ENCODE results near the gene IL18BP.
A peak's percentile ranks its signal among the peaks of the same experiment; 100 is the strongest.

Gene IL18BP

GRCh38 chr11:71997594-71997993 is 1.1 kb upstream of the IL18BP start:
- DNase-seq: no peak

- no peak for DNase-seq
These were observed 648 bp upstream of the IL18BP start for GRCh38 chr11:71998061-71998460.

GRCh38 chr11:71999362-71999761 is 653 bp downstream of the IL18BP start:
- DNase-seq: no peak

- peak; percentile 67 for DNase-seq
These were observed 1.1 kb downstream of the IL18BP start for GRCh38 chr11:71999798-72000197.

GRCh38 chr11:72000202-72000867 is 1.6 kb downstream of the IL18BP start:
- DNase-seq: no peak

- no peak for DNase-seq
These were observed 2.6 kb downstream of the IL18BP start for GRCh38 chr11:72001285-72001684.

GRCh38 chr11:72001834-72002591 is 3.3 kb downstream of the IL18BP start:
- no peak for DNase-seq

GRCh38 chr11:72002841-72003775 is 4.4 kb downstream of the IL18BP start:
- peak; percentile 63 for DNase-seq

GRCh38 chr11:72003776-72004171 is 5.1 kb downstream of the IL18BP start:
- no peak for DNase-seq

GRCh38 chr11:72004515-72005346 is 6.0 kb downstream of the IL18BP start:
- no peak for DNase-seq

- DNase-seq: no peak
These were observed 6.9 kb downstream of the IL18BP start for GRCh38 chr11:72005347-72006260.

GRCh38 chr11:72006309-72007088 is 7.8 kb downstream of the IL18BP start:
- no peak for DNase-seq

- no peak for DNase-seq
These were observed 8.4 kb downstream of the IL18BP start for GRCh38 chr11:72007089-72007476.

GRCh38 chr11:72007587-72007986 is 8.9 kb downstream of the IL18BP start:
- DNase-seq: no peak

GRCh38 chr11:72008728-72009127 is 10.0 kb downstream of the IL18BP start:
- no peak for DNase-seq

GRCh38 chr11:72009156-72009555 is 10.4 kb downstream of the IL18BP start:
- DNase-seq: no peak

GRCh38 chr11:72010529-72011233 is 12.0 kb downstream of the IL18BP start:
- no peak for DNase-seq

GRCh38 chr11:72012091-72012630 is 13.5 kb downstream of the IL18BP start:
- no peak for DNase-seq

GRCh38 chr11:72012897-72013721 is 14.4 kb downstream of the IL18BP start:
- DNase-seq: no peak

Data from hematopoietic multipotent progenitor cell treated with erythropoietin and hydrocortisone succinate and interleukin-3 and kit ligand, for 8 days (in vitro differentiated cells).